ENCODE data around the gene INPP4A. TPM values are rescaled to one million over a fixed set of nuclear protein-coding genes. Genes with fewer than 3 reads are reported as not detected.

The INPP4A gene
- total and polyA plus RNA-seq, 9 of the 15 experiments (the other 6 are each of a cell fraction or from before 2014, with no cell fraction given), result 1.8 to 15.7 (median 8.3) TPM

- Histone ChIP-seq H3K9ac (ENCODE audit: insufficient read depth in 1 of 2, low read depth in 2 of 2, low read length in 2 of 2) (no peak overlapping the region), H3K4me2 (ENCODE audit: insufficient read depth, low read length) (no peak overlapping the region), H3K36me3 (ENCODE audit: control insufficient read depth, insufficient read depth, low read length) (no peaks in the 10 kb centered on the region), H2AFZ (ENCODE audit: low read depth, low read length) (no peak overlapping the region), H3K4me1 (replicated peaks in 1 of 2; ENCODE audit: control insufficient read depth in 2 of 2, insufficient read depth in 2 of 2, low read length in 2 of 2) (no peaks in the 10 kb centered on the region; a peak in 1 of 5 replicates), H4K20me1 (replicated peaks; ENCODE audit: control insufficient read depth, insufficient read depth, low read length) (no peaks in the 10 kb centered on the region), H3K4me3 (no peak overlapping the region), H3K9me1 (ENCODE audit: control insufficient read depth, insufficient read depth, low read length) (no peaks in the 10 kb centered on the region), H3K27me3 (ENCODE audit: control insufficient read depth in 2 of 2, insufficient read depth in 2 of 2, low read length in 2 of 2) (no peaks in the 10 kb centered on the region), H3K27ac (ENCODE audit: extremely low read depth, low read depth, low read length) (no peak overlapping the region), H3K79me2 (ENCODE audit: control insufficient read depth, insufficient read depth, low read length) (no peaks in the 10 kb centered on the region), H3K9me3 (replicated peaks; ENCODE audit: control insufficient read depth, insufficient read depth, low read depth, low read length) (peaks cover 3% of the 10 kb centered on the region)
- in situ Hi-C loops (cut with MboI) (no loop called here), intact Hi-C loops (cut with micrococcal nuclease) (no loop called here)
- no peak for TF ChIP-seq HDAC6 (IDR thresholded peaks at IDR 0.05; ENCODE audit: low read depth, low read length)
- TF ChIP-seq NR2C1 (IDR thresholded peaks at IDR 0.05), result no peak
- no peak for TF ChIP-seq NR2C1 (tag; IDR thresholded peaks at IDR 0.05)
- TF ChIP-seq GMEB1 (CRISPR knock-in tag; IDR thresholded peaks at IDR 0.05), result no peak
- no peak for TF ChIP-seq CLOCK (CRISPR knock-in tag; IDR thresholded peaks at IDR 0.05; ENCODE audit: borderline replicate concordance)
- TF ChIP-seq MIER1 (IDR thresholded peaks at IDR 0.05; ENCODE audit: low read depth), result no peak
- no peak for TF ChIP-seq THAP7 (CRISPR knock-in tag; IDR thresholded peaks at IDR 0.05)
- TF ChIP-seq PCBP2 (IDR thresholded peaks at IDR 0.05; ENCODE audit: low read depth, low read length, poor library complexity, severe bottlenecking), result no peak
- TF ChIP-seq CGGBP1 (CRISPR knock-in tag; IDR thresholded peaks at IDR 0.05), result no peak
- no peak for TF ChIP-seq CSDE1 (IDR thresholded peaks at IDR 0.05)
- TF ChIP-seq ZNF699 (CRISPR knock-in tag; IDR thresholded peaks at IDR 0.05; ENCODE audit: insufficient replicate concordance), result no peak
- ATAC-seq, result no peak
- ChIA-PET POLR2A (interaction anchor here (0.6 kb wide), 1 partner anchor 9 kb away, joined by 4 read pairs; no protein-coding TSS in a partner anchor), CTCF (ENCODE audit: low intra/inter-chr PET ratio) (no interaction called here)
- WGBS (ENCODE audit: insufficient coverage, low coverage, missing lambda C conversion rate), result 0% methylated on average over 2 of the region's 2 CpGs
- DNase-seq (ENCODE audit: extremely low read depth in 1 of 4, low spot score in 3 of 4), result no peak
- FAIRE-seq, result no peak
- no TSS peak for BruUV-seq (replicated peaks)
Observed at GRCh38 chr2:98433363-98433964, 11.2 kb upstream of the INPP4A start.
